NT2/D1 (cell line): Measurements from ENCODE around the gene MKRN2.

Experiments
- SUZ12 ChIP-seq: IDR thresholded peaks from 2 replicates; pipeline ENCODE4 v1.6.1; 2011; ENCODE audit not compliant: insufficient read length, insufficient read depth; ENCODE audit errors: extremely low read depth
- YY1 ChIP-seq: IDR thresholded peaks from 2 replicates; pipeline ENCODE4 v1.6.1; 2011; ENCODE audit not compliant: insufficient read length, insufficient read depth
- ZNF274 ChIP-seq: IDR thresholded peaks from 2 replicates; pipeline ENCODE4 v1.6.1; 2011; ENCODE audit warnings: mild to moderate bottlenecking, low read depth, low read length

DNA sequence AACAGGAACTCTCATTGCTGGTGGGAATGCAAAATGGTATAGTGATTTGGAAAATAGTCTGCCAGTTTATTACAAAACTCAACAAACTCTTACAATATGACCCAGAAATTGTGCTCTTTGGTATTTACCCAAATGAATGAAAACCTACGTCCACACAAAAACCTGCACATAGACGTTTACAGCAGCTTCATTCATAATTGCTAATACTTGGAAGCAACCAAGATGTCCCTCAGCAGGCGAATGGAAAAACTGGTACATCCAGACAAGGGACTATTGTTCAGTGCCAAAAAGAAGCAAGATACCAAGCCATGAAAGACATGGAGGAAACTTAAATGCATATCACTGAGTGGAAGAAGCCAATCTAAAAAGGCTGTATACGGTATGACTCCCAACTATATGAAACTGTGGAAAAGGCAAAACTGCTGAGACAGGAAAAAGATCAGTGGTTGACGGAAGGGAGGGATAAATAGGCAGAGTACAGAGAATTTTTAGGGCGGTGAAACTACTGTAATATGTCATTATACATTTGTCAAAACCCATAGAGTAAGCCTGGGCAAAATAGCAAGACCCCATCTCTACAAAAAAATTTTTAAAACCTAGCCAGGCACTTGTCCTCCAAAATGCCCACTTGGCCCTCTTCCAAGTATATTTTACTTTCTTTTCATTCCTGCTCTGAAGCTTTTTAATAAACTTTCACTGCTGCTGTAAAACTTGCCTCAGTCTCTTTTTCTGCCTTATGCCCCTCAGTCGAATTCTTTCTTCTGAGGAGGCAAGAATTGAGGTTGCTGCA lies 6.7 kb upstream of the MKRN2 start:
- no peak for TF ChIP-seq SUZ12
- TF ChIP-seq YY1 = no peak
- TF ChIP-seq ZNF274 = no peak
